Inflammatory macrophage (primary cell): ENCODE data around the gene A4GNT.
A peak's percentile ranks its signal among the peaks of the same experiment; 100 is the strongest.
"Not testable (repeated sequence)": the region's sequence is repeated elsewhere in the genome, so short reads cannot be mapped to it uniquely, and the experiment has no call there.

ENCODE experiments used
- DNase-seq, 2 donors: peaks; one replicate each; pipeline ENCODE4 v3.0.0-alpha.2; 2020 to 2022

A4GNT gene

DNA sequence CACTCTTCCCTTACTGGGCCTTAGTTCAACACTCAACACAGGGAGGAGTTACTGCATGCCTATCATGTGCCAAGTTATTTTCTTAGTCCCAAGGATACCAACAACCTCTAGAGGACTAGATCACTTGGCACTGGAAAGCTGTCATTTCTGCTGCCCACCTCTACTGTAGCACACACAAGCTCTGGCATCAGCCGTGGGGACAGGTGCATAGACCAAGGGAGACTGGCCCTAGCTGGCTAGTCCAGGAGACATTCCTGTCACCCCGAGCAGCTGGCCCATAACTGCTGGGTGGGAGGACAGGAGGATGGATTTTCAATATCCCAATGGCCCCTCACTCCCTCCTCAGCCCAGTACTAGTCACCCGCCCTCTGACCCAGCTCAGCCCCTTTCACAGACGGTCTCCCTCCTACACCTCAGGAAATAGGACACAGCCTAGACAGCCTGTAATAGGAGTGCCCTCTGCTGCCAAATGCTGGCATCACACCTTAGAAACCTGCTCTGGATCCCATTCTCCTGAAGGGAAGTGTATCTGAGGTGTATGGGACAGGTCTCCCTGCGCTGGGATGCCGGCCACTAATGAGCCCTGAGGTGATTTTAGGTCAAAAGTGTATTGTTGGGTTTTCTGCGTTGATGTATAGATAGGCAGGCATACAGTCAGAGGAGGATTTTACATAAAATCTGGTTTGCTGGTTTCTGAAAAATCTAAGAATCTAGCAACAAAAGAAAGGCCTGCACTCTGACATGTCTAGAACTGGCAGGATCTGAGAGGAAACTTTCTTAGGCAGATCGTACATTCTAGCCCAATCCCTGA lies 13.4 kb downstream of the A4GNT start:
- peak; percentile 72 to 76 for DNase-seq

DNA sequence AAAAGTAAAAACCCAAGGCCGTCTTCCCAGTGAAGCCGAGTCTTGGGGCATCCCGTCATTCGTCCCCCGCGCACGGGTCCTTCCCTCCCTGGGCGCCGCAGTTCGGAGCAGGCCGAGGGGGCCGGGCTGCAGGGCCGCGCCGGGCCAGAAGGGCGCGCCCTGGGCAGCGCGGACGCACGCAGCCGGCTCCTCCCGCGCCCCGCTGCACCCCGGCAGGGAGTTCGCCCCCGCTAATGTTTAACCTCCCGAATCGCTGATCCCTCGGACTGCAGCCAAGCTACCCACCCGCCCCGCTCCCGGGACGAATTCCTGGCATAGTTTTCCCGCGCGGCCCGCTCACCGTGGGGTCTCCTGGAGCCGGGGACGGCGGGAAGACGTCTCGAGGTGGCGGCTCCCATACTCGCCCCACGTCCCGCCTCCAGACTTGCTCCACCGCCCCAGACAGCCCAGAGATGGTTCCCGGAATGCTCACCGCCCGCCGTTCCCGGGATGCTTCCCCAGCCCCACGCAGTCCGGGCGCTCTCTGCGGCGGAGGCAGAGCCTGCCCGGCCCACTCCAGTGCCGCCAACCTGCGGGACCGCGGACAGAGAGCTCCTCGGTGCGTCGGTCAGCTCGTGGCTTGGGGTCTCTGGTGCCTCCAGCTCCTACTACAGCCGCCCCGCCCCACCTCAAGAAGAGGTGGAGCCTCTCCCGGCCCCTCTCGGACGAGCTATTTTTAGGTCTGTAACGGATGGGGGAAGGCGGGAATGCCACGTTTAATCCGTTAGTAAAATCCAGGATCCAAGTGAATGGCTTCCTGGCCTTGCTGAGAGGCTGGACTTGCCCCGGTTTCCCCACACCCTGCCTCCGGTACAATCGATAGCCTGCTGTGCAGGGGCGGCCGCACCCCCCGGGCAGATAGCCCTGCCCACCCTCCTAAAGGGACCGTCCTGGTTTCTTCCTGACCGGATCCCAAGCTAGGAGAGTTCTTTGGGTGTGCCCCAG lies 16.9 kb downstream of the A4GNT start, which contains the start of gene DZIP1L:
Gene DZIP1L (minus strand): TSS at position 621 of the 984 bp plus-strand sequence. CDS start 11,637 bp downstream, outside the sequence.
- DNase-seq: peak; percentile 66 to 77

DNA sequence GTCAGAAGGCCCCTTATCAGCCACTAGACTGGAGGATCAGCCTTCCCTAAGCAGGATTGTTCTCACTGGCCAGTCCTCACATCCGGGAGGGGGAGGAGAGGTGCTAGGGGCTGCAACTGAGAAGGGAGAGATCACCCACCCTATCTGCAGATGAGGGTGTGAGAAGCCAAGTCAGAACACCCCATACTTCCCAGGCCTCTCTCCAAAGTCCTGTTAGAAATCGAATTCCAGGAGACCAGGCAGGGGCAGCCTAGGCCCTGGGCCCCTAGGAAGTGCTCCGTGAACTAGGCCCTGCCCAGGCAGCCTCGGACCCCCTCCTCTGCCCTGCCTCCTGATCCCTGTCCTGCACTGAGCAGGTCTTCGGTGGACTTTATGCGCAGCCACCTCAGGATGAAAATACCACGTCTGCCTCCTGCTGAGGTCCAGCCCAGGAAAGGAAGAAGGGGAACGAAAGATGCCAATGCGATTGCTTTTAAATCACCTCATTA lies 17.7 kb downstream of the A4GNT start:
- no peak for DNase-seq

DNA sequence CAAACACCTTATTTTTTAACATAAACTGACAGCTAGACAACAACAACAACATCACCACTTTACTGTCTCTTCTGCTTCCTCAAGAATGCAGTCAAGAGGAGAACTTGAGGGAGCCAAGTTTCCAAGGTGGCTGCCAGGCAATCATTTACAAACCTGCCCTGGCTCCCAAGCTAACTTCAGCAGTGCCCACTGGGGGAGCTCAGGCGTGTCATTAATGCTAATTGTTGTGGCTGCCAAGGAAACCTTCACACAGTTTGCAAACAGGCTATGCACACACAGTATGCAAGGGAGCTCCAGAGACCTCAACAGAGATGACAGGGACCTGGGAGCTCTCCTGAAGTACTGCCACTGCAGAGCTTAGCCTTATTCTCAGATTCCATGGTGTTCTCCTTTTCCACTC lies 18.9 kb downstream of the A4GNT start:
- no peak for DNase-seq

DNA sequence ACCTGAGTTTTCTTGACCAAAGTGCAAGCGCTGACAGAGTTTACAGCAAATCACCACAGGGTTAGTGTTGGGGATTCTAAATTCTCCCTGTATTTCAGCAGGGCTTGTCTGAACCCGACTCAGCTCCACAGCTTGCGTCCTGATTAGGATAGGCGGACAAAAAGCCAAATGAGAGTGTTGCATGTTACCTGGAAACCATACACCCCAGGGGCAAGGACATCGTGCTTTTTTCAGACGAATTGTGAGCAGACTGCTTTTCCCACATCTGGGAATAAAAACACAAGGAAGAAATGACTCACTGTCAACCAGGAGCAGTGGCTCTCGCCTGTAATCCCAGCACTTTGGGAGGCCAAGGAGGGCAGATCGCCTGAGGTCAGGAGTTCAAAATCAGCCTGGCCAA lies 19.8 kb downstream of the A4GNT start:
- DNase-seq: no peak

DNA sequence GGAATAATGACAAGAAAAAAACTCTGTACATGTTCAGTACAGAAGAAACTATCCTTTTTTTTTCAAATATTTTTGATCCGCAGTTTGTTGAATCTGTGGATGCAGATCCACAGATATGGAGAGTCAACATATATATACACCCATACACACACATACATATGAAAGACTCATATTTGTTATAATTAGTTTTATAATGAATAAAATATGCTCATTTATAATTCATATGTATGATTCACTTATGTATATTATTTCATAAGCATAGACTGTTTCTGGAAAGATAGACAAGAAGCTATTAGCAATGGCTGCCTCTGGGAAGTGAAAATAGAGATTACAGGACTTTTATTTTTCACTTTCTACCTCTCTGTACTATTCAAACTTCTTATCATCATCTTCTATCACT lies 26.6 kb downstream of the A4GNT start:
- no peak for DNase-seq

- no peak for DNase-seq
Measured at GRCh38 chr3:138103466-138103865, 28.7 kb downstream of the A4GNT start.

GRCh38 chr3:138101351-138101940 lies 30.7 kb downstream of the A4GNT start:
- peak in 1 of 2 donors; percentile 15 for DNase-seq

- DNase-seq: no peak
Measured at GRCh38 chr3:138099417-138099816, 32.8 kb downstream of the A4GNT start.

- DNase-seq: no peak
Measured at GRCh38 chr3:138097192-138098172, 34.7 kb downstream of the A4GNT start.

GRCh38 chr3:138093721-138094120 lies 38.5 kb downstream of the A4GNT start:
- no peak for DNase-seq

- no peak for DNase-seq
Measured at GRCh38 chr3:138092023-138092422, 40.2 kb downstream of the A4GNT start.

DNA sequence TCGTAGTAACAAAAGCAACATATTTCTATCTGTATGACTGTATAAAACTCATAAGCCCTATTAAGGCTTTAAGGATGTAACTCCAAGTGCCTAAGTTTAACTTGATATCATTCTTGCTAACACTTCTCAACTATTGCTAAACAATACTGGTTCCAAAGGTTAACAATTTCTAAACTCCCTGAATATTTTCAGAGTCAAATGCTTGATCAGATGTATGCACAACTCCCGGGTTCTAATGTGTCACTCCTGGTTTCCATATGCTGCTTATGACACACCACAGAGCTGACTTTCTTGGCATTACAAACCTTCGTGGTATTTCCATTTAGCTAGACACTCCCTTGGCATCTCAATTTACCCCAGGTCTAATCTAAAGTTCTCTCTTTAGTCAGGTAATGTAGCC lies 43.1 kb downstream of the A4GNT start:
- no peak for DNase-seq

DNA sequence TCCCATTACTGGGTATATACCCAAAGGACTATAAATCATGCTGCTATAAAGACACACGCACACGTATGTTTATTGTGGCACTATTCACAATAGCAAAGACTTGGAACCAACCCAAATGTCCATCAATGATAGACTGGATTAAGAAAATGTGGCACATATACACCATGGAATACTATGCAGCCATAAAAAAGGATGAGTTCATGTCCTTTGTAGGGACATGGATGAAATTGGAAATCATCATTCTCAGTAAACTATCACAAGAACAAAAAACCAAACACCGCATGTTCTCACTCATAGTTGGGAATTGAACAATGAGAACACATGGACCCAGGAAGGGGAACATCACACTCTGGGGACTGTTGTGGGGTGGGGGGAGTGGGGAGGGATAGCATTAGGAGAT lies 46.4 kb downstream of the A4GNT start:
- not testable (repeated sequence) for DNase-seq

- DNase-seq: no peak
Measured at GRCh38 chr3:138084196-138084595, 48.0 kb downstream of the A4GNT start.

- no peak for DNase-seq
Measured at GRCh38 chr3:138082992-138083386, 49.2 kb downstream of the A4GNT start.

GRCh38 chr3:138082085-138082991 lies 49.9 kb downstream of the A4GNT start:
- DNase-seq: no peak

DNA sequence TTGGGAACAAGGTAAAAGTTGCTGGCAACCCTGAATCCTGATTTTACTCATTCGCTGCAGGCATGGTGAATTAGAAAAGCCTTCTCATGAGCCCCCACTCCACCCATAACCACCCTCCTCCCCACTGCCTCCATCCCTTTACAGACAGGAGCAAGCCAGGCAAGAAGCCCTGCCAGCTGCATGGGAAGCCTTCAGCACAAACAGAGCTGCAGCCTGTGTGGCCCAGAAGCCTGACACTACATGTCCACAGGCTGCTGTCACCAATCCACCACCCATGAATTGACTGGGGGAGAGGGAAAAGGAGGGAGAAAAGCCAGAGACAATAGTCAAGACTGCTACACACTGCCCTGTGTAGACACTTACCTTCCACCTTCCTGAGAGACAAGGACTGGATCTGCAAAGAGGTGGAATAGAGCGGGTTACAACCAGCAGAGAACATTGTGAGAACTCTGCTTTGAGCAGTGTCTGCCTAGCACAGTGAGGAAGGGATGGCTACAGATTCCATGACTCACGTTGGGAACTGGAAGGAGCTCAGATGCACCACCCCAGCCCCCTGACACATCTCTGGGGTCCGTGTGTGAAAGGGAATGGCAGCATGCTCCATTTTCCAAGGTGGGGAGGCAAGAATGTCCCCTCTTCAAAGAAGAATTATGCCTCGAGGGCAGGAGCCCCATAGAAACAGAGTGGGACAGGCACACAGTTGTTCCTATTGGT lies 50.7 kb downstream of the A4GNT start:
- no peak for DNase-seq

DNA sequence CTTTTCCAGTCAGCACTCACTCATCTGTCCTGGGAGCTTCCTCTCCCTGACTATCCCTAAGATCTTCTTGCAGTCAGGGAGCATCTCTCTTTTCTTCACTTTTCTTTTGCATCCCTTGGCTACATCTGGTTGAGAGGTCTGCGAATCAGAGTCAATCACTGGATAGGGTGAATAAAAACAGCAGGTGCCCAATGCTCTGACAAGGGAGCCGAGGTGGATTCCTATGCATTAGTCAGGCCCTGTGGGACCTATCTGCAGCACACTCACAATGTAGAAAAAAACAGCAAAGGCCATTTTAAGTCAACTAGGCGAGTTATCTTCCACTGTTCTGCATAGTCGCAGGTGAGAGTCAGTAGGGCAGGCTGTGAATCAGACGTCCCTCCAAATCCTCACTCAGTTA lies 52.3 kb downstream of the A4GNT start:
- no peak for DNase-seq

GRCh38 chr3:138078901-138079344 lies 53.3 kb downstream of the A4GNT start:
- DNase-seq: peak; percentile 24 to 61
